ENCODE measurements around the gene GGACT.

GGACT gene

GRCh38 chr13:100506600-100507422, 81.8 kb downstream of the GGACT start:
- no peak for DNase-seq
- in situ Hi-C loops (cut with HindIII; ENCODE audit: low pct_ligation_motif_present, low pct_unique_long_range_greater_than_20kb, low sequenced_read_pairs) = no loop called here

GRCh38 chr13:100506154-100506553, 82.4 kb downstream of the GGACT start:
- in situ Hi-C loops (cut with HindIII; ENCODE audit: low pct_ligation_motif_present, low pct_unique_long_range_greater_than_20kb, low sequenced_read_pairs) = no loop called here
- no peak for DNase-seq

GRCh38 chr13:100503622-100504021, 85.0 kb downstream of the GGACT start:
- in situ Hi-C loops (cut with HindIII; ENCODE audit: low pct_ligation_motif_present, low pct_unique_long_range_greater_than_20kb, low sequenced_read_pairs) = no loop called here
- DNase-seq = no peak

GRCh38 chr13:100502446-100502845, 86.1 kb downstream of the GGACT start:
- in situ Hi-C loops (cut with HindIII; ENCODE audit: low pct_ligation_motif_present, low pct_unique_long_range_greater_than_20kb, low sequenced_read_pairs) = no loop called here

GRCh38 chr13:100497389-100497788, 91.2 kb downstream of the GGACT start:
- DNase-seq = no peak
- in situ Hi-C loops (cut with HindIII; ENCODE audit: low pct_ligation_motif_present, low pct_unique_long_range_greater_than_20kb, low sequenced_read_pairs) = no loop called here

More at GRCh38 chr13:100502446-100502845, 86.1 kb downstream of the GGACT start:
- DNase-seq = no peak

- DNase-seq = no peak
- in situ Hi-C loops (cut with HindIII; ENCODE audit: low pct_ligation_motif_present, low pct_unique_long_range_greater_than_20kb, low sequenced_read_pairs) = no loop called here
Measured at GRCh38 chr13:100495455-100495854, 93.1 kb downstream of the GGACT start.

- in situ Hi-C loops (cut with HindIII; ENCODE audit: low pct_ligation_motif_present, low pct_unique_long_range_greater_than_20kb, low sequenced_read_pairs) = no loop called here
- DNase-seq = no peak
Measured at GRCh38 chr13:100493418-100493817, 95.2 kb downstream of the GGACT start.

GRCh38 chr13:100491164-100491842, 97.3 kb downstream of the GGACT start:
- in situ Hi-C loops (cut with HindIII; ENCODE audit: low pct_ligation_motif_present, low pct_unique_long_range_greater_than_20kb, low sequenced_read_pairs) = no loop called here
- DNase-seq = no peak

GRCh38 chr13:100490692-100491091, 97.9 kb downstream of the GGACT start:
- DNase-seq = no peak
- in situ Hi-C loops (cut with HindIII; ENCODE audit: low pct_ligation_motif_present, low pct_unique_long_range_greater_than_20kb, low sequenced_read_pairs) = no loop called here

- DNase-seq = no peak
- in situ Hi-C loops (cut with HindIII; ENCODE audit: low pct_ligation_motif_present, low pct_unique_long_range_greater_than_20kb, low sequenced_read_pairs) = no loop called here
Measured at GRCh38 chr13:100485265-100485664, 103.3 kb downstream of the GGACT start.

- in situ Hi-C loops (cut with HindIII; ENCODE audit: low pct_ligation_motif_present, low pct_unique_long_range_greater_than_20kb, low sequenced_read_pairs) = no loop called here
- DNase-seq = no peak
Measured at GRCh38 chr13:100484702-100485101, 103.9 kb downstream of the GGACT start.

- in situ Hi-C loops (cut with HindIII; ENCODE audit: low pct_ligation_motif_present, low pct_unique_long_range_greater_than_20kb, low sequenced_read_pairs) = no loop called here
- no peak for DNase-seq
Measured at GRCh38 chr13:100483841-100484381, 104.7 kb downstream of the GGACT start.

- in situ Hi-C loops (cut with HindIII; ENCODE audit: low pct_ligation_motif_present, low pct_unique_long_range_greater_than_20kb, low sequenced_read_pairs) = no loop called here
- DNase-seq = no peak
Measured at GRCh38 chr13:100483139-100483538, 105.5 kb downstream of the GGACT start.

GRCh38 chr13:100480676-100481075, 107.9 kb downstream of the GGACT start:
- in situ Hi-C loops (cut with HindIII; ENCODE audit: low pct_ligation_motif_present, low pct_unique_long_range_greater_than_20kb, low sequenced_read_pairs) = no loop called here
- DNase-seq = no peak

All from ACHN (cell line).